ENCODE measurements around the gene NOS1. TPM values are rescaled to one million over a fixed set of nuclear protein-coding genes. Genes with fewer than 3 reads are reported as not detected.

Gene NOS1
- total RNA-seq, 1 experiment from 2014 or later: 25.2 TPM

GRCh38 chr12:117360551-117361346 is 677 bp downstream of the NOS1 start:
- CTCF ChIA-PET: no interaction called here

GRCh38 chr12:117360222-117360550 is 1.2 kb downstream of the NOS1 start:
- TF ChIP-seq, protein P1, sequence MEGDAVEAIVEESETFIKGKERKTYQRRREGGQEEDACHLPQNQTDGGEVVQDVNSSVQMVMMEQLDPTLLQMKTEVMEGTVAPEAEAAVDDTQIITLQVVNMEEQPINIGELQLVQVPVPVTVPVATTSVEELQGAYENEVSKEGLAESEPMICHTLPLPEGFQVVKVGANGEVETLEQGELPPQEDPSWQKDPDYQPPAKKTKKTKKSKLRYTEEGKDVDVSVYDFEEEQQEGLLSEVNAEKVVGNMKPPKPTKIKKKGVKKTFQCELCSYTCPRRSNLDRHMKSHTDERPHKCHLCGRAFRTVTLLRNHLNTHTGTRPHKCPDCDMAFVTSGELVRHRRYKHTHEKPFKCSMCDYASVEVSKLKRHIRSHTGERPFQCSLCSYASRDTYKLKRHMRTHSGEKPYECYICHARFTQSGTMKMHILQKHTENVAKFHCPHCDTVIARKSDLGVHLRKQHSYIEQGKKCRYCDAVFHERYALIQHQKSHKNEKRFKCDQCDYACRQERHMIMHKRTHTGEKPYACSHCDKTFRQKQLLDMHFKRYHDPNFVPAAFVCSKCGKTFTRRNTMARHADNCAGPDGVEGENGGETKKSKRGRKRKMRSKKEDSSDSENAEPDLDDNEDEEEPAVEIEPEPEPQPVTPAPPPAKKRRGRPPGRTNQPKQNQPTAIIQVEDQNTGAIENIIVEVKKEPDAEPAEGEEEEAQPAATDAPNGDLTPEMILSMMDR (conservative IDR thresholded peaks at IDR 0.05; ENCODE audit: low read depth, low read length): no peak
- no peak for TF ChIP-seq EZH2 (IDR thresholded peaks at IDR 0.05; ENCODE audit: borderline replicate concordance, low read depth, low read length, poor library complexity, severe bottlenecking)
- Histone ChIP-seq H3K4me1 (ENCODE audit: insufficient read depth, low read length, poor library complexity, severe bottlenecking) (peaks cover 18% of the 10 kb centered on the region), H3K9me3 (ENCODE audit: low read depth, low read length, poor library complexity, severe bottlenecking) (no peaks in the 10 kb centered on the region), H3K27ac (ENCODE audit: low read depth, low read length, poor library complexity, severe bottlenecking) (peak overlapping the region; percentile 80), H3K36me3 (ENCODE audit: insufficient read depth, low read length, poor library complexity, severe bottlenecking) (peaks cover 9% of the 10 kb centered on the region), H3K4me3 (ENCODE audit: low read depth, low read length, poor library complexity, severe bottlenecking) (peak overlapping the region; percentile 66), H3K27me3 (replicated peaks; ENCODE audit: insufficient read depth, low read depth, low read length, poor library complexity) (peaks cover 17% of the 10 kb centered on the region)
- no TSS peak for BruUV-seq (replicated peaks)
- POLR2A ChIA-PET (ENCODE audit: low non-redundant PET): no interaction called here
- CTCF ChIA-PET: no interaction called here
- DNase-seq (ENCODE audit: low spot score): no peak
- intact Hi-C loops (cut with micrococcal nuclease; ENCODE audit: unreplicated experiment): loop anchor here (2.0 kb wide), 1 partner anchor 123 kb away; no protein-coding TSS in a partner anchor

More at GRCh38 chr12:117360551-117361346, 677 bp downstream of the NOS1 start:
- BruUV-seq (replicated peaks): no TSS peak
- intact Hi-C loops (cut with micrococcal nuclease; ENCODE audit: unreplicated experiment): loop anchor here (2.0 kb wide), 1 partner anchor 124 kb away; no protein-coding TSS in a partner anchor
- no peaks in the 10 kb centered on the region for H3K9me3 ChIP-seq (ENCODE audit: low read depth, low read length, poor library complexity, severe bottlenecking)
- TF ChIP-seq EZH2 (IDR thresholded peaks at IDR 0.05; ENCODE audit: borderline replicate concordance, low read depth, low read length, poor library complexity, severe bottlenecking): peak; percentile 21
- TF ChIP-seq, protein P1 (conservative IDR thresholded peaks at IDR 0.05; ENCODE audit: low read depth, low read length): no peak
- H3K27ac ChIP-seq (ENCODE audit: low read depth, low read length, poor library complexity, severe bottlenecking): peak overlapping the region; percentile 80
- H3K4me3 ChIP-seq (ENCODE audit: low read depth, low read length, poor library complexity, severe bottlenecking): peak overlapping the region; percentile 66
- peaks cover 18% of the 10 kb centered on the region for H3K4me1 ChIP-seq (ENCODE audit: insufficient read depth, low read length, poor library complexity, severe bottlenecking)
- peaks cover 17% of the 10 kb centered on the region for H3K27me3 ChIP-seq (replicated peaks; ENCODE audit: insufficient read depth, low read depth, low read length, poor library complexity)
- peak; percentile 36 for DNase-seq (ENCODE audit: low spot score)
- POLR2A ChIA-PET (ENCODE audit: low non-redundant PET): no interaction called here
- peaks cover 9% of the 10 kb centered on the region for H3K36me3 ChIP-seq (ENCODE audit: insufficient read depth, low read length, poor library complexity, severe bottlenecking)

DNA sequence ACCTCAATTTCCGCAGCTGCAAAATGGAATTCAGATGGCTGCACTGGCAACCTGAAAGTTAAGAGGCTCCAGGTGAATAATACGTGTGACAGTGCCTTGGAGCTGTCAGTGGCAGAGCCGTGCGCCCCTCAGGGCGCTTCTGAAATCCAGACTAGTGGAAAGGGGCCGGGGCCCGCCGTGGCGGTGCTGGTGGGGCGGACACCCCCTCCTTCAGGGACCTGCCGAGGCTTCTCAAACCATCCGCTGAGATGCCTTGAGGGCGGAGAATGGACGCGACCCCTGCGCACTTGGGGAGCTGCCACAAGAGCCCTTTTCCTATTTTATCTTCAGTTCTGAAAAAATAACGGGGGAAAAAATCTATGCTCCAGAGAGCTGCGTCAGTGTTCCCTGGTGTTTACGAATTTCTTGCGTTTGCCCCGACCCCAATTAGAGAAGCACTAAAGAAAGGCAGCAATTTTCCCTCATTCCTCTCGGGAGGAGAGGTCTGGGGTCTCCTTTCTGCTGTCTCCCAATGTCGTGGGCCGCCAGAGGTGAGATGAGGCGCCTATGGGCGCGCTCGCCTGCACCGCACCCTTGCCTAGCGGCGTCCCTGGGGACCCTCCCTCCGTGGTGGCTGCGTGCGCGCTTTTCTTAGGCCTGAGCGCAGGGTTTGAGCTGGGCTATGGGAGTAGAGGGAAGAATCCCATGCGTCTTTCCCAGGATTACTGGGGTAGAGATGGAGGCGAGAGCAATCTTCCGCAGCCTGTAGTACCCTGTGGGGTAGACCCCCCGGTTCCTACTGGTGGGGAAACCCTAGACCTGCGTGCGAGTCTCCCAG is 2.2 kb downstream of the NOS1 start:
- no peaks in the 10 kb centered on the region for H3K9me3 ChIP-seq (ENCODE audit: low read depth, low read length, poor library complexity, severe bottlenecking)
- peak overlapping the region; percentile 24 for H3K4me3 ChIP-seq (ENCODE audit: low read depth, low read length, poor library complexity, severe bottlenecking)
- ChIA-PET POLR2A (ENCODE audit: low non-redundant PET) (no interaction called here), CTCF (no interaction called here)
- TF ChIP-seq, protein P1 (conservative IDR thresholded peaks at IDR 0.05; ENCODE audit: low read depth, low read length): no peak
- TF ChIP-seq EZH2 (IDR thresholded peaks at IDR 0.05; ENCODE audit: borderline replicate concordance, low read depth, low read length, poor library complexity, severe bottlenecking): no peak
- H3K27ac ChIP-seq (ENCODE audit: low read depth, low read length, poor library complexity, severe bottlenecking): no peak overlapping the region
- H3K4me1 ChIP-seq (ENCODE audit: insufficient read depth, low read length, poor library complexity, severe bottlenecking): peaks cover 23% of the 10 kb centered on the region
- no peak for DNase-seq (ENCODE audit: low spot score)
- H3K27me3 ChIP-seq (replicated peaks; ENCODE audit: insufficient read depth, low read depth, low read length, poor library complexity): peaks cover 17% of the 10 kb centered on the region
- intact Hi-C loops (cut with micrococcal nuclease; ENCODE audit: unreplicated experiment): no loop called here
- BruUV-seq (replicated peaks): no TSS peak
- H3K36me3 ChIP-seq (ENCODE audit: insufficient read depth, low read length, poor library complexity, severe bottlenecking): peaks cover 9% of the 10 kb centered on the region

All from A673 (cell line).